GM19328 (cell line): ENCODE results near the gene CLCA2.
A peak's percentile ranks its signal among the peaks of the same experiment; 100 is the strongest.

Experiments
- ATAC-seq: cut with Tn5 transposase; IDR thresholded peaks from one replicate; pipeline ENCODE4 v1.9.1; 2021; ENCODE audit warnings: mild to moderate bottlenecking, moderate library complexity; ENCODE audit not compliant: unreplicated experiment

Gene CLCA2

GRCh38 chr1:86472767-86473166 is 48.8 kb downstream of the CLCA2 start:
- ATAC-seq: no peak

DNA sequence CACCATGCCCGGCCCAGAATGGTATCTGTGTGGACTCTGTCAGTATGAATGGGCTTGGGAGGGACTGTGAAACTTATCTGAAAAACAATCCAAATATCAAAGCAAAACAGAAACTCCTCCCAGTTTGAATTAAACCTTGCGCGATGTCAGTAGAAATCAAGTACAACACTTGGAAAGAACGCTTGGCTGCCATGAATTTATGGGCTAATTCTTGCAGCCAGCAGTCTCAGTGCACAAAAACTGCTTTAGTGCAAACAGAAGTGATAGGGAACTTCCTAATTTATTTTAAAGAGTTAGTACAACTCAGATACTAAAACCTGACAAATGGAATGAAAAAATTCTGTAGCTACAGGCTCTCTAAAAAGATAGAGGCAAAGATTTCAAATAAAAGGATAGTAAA is 53.3 kb downstream of the CLCA2 start:
- no peak for ATAC-seq

DNA sequence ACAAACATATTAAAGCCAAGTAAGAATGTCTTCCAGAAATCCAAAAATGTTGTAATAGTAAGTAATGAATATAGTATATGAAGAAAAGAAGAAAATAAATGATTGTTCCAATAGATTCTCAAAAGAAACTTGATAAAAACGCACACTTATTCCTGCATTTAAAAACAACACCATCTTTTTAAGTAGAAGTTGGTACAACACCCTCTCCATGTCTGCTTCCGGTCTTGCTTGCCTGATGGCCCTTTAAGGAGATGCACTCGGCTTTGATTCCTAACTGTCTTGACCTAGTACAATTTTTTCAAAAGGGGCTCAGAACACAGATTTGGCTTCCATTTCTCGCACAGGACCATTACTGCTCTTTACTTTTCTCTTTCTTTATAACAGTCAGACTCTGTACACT is 53.7 kb downstream of the CLCA2 start:
- ATAC-seq: no peak

DNA sequence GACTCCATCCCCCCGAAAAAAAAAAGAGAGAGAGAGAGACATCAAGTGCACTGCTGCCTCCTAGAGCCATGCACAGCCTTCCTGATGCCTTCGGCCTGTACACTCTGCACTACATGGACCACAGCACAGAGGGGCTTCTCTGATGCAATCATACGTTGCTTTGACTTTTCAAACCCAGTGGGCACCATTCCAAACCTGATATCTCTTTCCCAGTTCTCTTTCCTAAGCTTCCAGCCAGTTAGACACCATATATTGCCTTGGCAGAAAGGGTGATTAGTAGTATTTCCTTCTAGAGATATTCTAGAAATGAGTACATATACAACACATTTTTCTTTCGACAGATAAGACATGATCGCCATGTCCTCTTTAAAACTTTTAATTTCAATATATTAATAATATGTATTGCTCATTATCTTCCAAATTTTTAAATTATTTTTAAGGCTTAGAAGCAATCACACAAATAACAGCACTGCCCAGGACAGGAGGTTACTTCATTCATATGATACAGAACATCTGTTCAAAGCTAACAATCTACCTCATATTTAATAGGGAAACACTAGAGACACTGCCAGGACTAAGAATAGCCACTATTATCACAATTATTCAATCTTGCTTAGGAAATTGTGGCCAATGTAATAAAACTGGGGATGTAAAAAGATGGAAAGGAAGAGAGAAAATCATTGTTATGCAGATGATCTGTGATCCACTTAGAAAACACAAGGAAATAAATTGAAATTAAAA is 54.6 kb downstream of the CLCA2 start:
- no peak for ATAC-seq

GRCh38 chr1:86481966-86482365 is 58.0 kb downstream of the CLCA2 start:
- no peak for ATAC-seq

- no peak for ATAC-seq
Observed at GRCh38 chr1:86487131-86487810, 63.3 kb downstream of the CLCA2 start.

DNA sequence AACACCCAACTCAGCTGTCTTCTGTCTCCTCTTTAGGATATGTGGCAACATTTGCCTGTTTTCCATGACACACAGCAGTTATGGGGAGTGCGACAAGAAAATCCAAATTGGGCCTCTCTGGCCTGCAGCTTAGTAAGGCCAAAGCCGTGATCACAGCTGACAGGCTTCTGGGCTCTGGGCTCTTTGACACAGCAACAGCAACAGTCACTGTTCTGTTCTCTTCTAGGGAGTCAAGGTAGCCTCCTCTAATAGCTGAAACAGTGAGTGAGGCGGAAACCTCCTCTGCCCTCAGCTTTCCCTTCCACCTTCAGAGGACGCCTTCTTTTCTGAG is 63.8 kb downstream of the CLCA2 start:
- ATAC-seq: no peak

- ATAC-seq: no peak
Observed at GRCh38 chr1:86489242-86489878, 65.4 kb downstream of the CLCA2 start.

- no peak for ATAC-seq
Observed at GRCh38 chr1:86491171-86491950, 67.4 kb downstream of the CLCA2 start.

DNA sequence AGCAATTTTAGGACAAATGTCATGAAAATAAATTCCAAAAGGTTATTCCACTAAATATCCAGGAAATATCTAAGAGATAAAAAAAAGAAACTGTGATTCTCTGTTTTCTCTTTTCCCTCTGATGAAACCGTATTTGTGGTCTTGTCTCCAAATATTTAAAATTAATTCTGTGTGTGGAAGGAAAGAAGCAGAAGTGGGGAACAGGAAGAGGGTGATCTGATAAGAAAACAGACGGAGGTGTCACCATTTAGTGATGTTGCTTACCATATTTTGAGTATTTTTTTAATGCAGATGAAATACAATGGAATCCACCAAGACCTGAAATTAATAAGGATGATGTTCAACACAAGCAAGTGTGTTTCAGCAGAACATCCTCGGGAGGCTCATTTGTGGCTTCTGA is 74.3 kb downstream of the CLCA2 start:
- no peak for ATAC-seq

DNA sequence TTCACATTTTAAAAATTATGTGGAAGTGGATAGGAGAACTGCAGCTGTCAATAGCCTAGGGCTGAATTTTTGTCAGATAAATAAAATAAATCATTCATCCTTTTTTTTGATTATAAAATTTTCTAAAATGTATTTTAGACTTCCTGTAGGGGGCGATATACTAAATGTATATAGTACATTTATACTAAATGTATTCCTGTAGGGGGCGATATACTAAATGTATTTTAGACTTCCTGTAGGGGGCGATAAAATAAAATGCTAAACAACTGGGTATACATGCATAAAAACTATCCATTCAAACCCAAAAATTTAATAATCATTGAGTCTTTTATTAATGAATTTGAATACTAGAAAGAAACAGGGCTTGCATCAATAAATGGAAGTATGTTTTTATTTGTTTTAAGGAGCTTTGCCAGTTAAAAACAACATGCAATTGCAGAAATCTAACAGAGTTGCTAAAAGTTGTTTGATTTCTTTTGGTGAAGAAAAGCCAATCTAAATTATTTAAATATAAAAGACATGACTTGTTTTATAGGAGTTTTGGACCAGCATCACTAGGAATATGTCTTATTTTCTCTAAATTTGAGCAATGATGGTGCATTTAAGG is 76.1 kb downstream of the CLCA2 start:
- ATAC-seq: no peak

- ATAC-seq: no peak
Observed at GRCh38 chr1:86500714-86501113, 76.7 kb downstream of the CLCA2 start.

- peak; percentile 48 for ATAC-seq
Observed at GRCh38 chr1:86502125-86502646, 78.2 kb downstream of the CLCA2 start.

GRCh38 chr1:86502721-86503405 is 78.9 kb downstream of the CLCA2 start:
- no peak for ATAC-seq

DNA sequence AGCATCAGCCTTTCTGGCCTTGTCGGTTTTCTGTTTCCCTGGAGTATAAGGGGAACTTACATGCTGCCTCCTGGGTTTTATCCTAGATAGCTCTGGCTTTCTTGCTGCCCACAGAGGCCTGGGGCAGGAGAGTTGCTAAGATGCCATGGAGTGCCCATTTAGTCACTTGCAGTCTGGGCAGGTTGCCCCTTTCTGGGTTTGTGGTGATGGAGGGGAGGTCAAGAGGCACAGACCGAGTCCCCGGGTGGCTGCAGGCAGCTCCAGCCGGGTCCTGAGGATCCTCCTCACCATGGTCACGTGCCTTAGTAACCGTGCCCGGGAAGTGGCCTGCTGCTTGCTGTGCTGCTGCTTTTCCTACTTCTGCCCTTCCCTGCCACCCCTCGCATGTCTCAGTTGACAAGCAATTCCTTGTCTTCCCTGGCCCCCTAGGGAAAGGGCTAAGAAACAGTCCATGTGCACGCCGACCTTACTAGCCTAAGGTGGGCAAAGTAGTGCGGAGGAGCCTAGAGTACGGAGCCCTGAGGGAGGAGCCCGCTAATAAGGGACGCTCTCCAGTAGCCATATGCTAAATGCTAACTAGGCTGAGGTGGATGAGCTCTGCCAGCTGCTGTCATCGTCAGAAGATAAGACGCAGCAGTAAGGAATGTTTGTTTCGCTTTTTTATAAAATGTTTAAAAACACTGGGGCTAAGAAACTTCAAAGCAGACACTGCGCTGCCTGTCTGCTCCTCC is 79.6 kb downstream of the CLCA2 start:
- ATAC-seq: no peak

DNA sequence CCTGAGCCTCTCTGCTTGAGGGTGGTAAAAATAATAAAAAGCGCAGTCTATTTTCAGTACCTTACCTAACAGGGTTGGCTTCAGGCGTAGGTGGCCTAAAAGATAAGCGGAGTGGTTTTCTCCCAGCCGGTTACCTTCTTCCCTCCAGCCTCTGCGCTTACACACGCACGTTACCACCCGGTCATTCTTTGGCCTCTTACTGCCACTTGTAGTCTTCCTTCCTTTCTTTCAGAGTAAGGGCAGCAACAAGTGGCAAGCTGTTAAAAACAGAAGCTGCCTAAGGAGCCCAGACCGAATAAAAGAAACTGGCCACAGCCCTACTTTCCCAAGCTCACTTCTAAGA is 80.1 kb downstream of the CLCA2 start:
- ATAC-seq: no peak

GRCh38 chr1:86504895-86505563 is 81.1 kb downstream of the CLCA2 start:
- no peak for ATAC-seq

DNA sequence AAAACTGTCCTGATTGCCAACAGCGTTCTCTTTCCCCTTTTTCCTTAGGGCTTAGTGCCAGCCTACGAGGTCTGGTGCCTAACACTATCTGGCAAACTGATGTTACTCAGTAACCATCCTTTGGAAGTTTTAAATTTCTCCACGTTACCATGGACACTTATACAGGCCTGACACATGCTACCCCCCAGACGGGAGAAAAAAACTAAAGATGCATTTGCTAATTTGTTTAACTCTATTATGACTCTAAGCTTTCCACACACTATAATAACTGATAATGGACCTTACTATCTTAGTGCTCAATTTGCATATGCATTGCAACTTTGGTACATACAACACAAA is 81.6 kb downstream of the CLCA2 start:
- no peak for ATAC-seq
